Measurements from ENCODE around the gene CHCHD4. TPM values are rescaled to one million over a fixed set of nuclear protein-coding genes. Genes with fewer than 3 reads are reported as not detected.
"Not testable (repeated sequence)": the region's sequence is repeated elsewhere in the genome, so short reads cannot be mapped to it uniquely, and the experiment has no call there.

Gene CHCHD4
- total RNA-seq, 1 experiment from 2014 or later: 26.1 TPM

DNA sequence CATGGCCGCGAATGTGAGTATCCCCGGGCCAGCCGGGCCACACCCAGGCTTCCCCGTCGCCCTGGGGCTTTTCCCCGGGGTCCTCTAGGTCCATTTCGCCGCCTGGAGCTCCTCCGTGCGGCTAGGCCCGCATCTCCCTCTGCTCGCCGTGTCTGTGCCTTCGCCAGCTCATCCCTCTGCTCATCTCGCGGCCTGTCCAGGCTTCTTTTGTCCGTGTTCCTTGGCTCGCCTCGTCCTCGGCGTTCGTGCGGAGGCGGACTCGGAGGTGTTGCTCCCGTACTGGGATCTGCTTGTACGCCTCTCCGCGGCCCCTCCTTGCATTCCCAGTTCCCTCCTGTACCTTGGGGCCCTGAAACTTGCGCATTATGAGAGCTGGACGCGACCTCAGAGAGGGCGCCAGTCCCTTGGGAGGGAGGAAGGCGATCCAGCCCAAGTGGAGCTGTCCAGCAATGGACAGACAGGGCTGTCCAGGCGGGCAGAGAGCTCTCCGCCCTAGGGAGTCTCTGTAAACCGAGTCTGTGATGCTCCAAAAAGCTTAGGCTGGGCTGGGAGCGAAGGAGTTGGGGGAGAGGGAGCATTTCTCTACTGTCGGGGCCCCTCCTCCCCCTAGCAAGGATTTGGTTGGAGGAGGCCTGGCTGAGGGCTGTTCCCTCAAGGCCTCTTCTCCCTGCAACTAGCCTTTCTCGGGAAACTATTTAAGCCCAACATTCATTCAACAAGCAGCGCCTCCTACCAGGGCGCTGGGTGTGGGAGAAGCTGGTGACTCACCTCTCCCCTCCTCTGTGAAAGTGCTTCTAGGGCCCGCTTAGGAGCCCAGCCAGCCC, 735 bp upstream of the CHCHD4 start:
- DNase-seq (ENCODE audit: low spot score): peak; percentile 33
- in situ Hi-C loops (cut with HindIII; ENCODE audit: low sequenced_read_pairs): no loop called here

- DNase-seq (ENCODE audit: low spot score): peak; percentile 69
- in situ Hi-C loops (cut with HindIII; ENCODE audit: low sequenced_read_pairs): no loop called here
These were observed 451 bp downstream of the CHCHD4 start for GRCh38 chr3:14124223-14124614.

- in situ Hi-C loops (cut with HindIII; ENCODE audit: low sequenced_read_pairs): no loop called here
- no peak for DNase-seq (ENCODE audit: low spot score)
These were observed 1.1 kb downstream of the CHCHD4 start for GRCh38 chr3:14123308-14124222.

DNA sequence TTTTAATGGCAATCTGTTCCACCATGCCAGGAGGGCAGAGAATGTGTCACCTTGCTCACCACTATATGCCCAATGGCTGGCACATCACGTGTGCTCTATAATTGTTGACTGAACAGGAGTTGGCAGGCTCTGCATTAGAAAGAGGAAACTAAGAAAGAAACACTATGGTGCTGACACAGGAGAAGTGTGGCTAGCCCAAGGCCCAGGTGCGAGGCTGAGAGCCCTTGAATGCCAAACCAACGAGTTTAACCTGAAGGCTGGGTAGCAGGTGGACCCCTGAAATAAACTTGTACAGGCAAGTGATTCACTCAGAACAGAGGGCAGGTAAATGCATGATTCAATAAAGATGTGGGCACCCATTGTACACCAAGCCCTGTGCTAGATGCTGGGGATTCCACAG, 2.4 kb downstream of the CHCHD4 start:
- in situ Hi-C loops (cut with HindIII; ENCODE audit: low sequenced_read_pairs): no loop called here
- no peak for DNase-seq (ENCODE audit: low spot score)

DNA sequence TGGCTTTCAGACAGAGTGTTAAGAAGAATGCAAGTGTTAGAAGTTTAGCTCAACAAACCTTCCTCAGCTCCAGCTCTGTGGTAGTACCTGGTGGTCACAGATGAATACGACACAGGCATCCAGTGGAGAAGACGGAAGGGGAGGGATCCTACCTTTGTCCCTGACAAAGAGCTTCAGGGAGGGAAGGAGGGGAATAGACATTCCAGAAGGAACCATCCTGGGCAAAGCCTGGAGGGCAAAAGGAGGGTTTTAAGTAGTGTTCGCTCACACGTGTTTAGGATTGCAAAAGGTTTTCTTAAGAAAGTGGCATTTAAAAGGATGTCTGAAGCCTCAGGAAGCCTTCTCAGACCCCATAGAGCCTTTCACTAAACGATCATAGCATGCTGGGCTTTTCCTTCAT, 2.8 kb downstream of the CHCHD4 start:
- in situ Hi-C loops (cut with HindIII; ENCODE audit: low sequenced_read_pairs): no loop called here
- no peak for DNase-seq (ENCODE audit: low spot score)

DNA sequence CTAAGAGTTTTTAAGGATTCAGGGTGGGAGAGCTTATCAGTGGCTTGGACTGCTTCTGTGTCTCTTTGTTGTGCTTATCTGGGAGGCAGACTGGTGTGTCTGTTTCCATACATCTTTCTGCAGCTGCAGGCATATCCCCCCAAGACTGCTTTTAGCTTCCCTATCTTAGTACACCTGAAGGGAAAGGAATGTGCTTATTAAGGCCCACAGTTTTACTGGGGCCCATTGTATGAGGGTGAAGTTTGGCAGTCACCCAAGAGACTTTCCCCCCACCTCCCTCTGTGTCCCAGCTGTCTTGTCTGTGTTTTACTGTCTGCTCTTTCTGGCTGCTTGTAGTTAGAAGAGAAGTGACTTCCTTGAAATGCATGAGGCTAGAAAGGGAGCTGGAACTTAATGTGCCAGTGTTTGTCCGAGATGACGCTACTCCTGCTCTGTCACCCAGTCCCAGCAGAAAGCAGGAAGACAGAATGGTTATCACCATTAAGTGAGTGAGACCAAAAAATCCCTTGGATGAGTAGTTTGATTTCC, 3.7 kb downstream of the CHCHD4 start:
- DNase-seq (ENCODE audit: low spot score); in situ Hi-C loops (cut with HindIII; ENCODE audit: low sequenced_read_pairs): not testable (repeated sequence)

GRCh38 chr3:14120111-14120920, 4.4 kb downstream of the CHCHD4 start:
- in situ Hi-C loops (cut with HindIII; ENCODE audit: low sequenced_read_pairs): no loop called here
- no peak for DNase-seq (ENCODE audit: low spot score)

DNA sequence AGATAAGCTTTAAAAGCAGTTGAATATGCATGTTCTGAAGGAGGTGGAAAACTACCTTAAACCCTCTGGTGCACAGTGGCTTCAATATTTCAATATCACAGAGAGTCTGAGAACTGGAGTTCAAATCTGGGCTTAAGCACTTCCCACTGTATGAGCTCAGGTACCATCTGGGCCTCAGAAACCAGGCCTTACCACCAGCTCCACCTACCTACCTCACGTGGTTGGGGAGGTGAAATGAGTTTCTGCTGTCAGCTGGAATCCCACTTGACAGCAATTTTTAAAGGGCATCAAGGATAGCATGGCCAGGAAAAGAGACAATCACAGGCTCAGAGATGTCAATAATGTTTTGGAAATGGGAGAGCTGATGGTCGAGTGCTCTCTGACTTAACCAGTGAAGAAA, 5.0 kb downstream of the CHCHD4 start:
- in situ Hi-C loops (cut with HindIII; ENCODE audit: low sequenced_read_pairs): no loop called here

GRCh38 chr3:14118400-14119381, 6.0 kb downstream of the CHCHD4 start:
- in situ Hi-C loops (cut with HindIII; ENCODE audit: low sequenced_read_pairs): no loop called here
- no peak for DNase-seq (ENCODE audit: low spot score)

More for the DNA sequence above, 5.0 kb downstream of the CHCHD4 start:
- no peak for DNase-seq (ENCODE audit: low spot score)

- in situ Hi-C loops (cut with HindIII; ENCODE audit: low sequenced_read_pairs): no loop called here
- no peak for DNase-seq (ENCODE audit: low spot score)
These were observed 6.9 kb downstream of the CHCHD4 start for GRCh38 chr3:14117468-14118399.

- no peak for DNase-seq (ENCODE audit: low spot score)
- in situ Hi-C loops (cut with HindIII; ENCODE audit: low sequenced_read_pairs): no loop called here
These were observed 10.6 kb downstream of the CHCHD4 start for GRCh38 chr3:14113965-14114635.

GRCh38 chr3:14110699-14111098, 14.0 kb downstream of the CHCHD4 start:
- in situ Hi-C loops (cut with HindIII; ENCODE audit: low sequenced_read_pairs): no loop called here
- DNase-seq (ENCODE audit: low spot score): no peak

- in situ Hi-C loops (cut with HindIII; ENCODE audit: low sequenced_read_pairs); DNase-seq (ENCODE audit: low spot score): not testable (repeated sequence)
These were observed 14.8 kb downstream of the CHCHD4 start for GRCh38 chr3:14109821-14110220.

DNA sequence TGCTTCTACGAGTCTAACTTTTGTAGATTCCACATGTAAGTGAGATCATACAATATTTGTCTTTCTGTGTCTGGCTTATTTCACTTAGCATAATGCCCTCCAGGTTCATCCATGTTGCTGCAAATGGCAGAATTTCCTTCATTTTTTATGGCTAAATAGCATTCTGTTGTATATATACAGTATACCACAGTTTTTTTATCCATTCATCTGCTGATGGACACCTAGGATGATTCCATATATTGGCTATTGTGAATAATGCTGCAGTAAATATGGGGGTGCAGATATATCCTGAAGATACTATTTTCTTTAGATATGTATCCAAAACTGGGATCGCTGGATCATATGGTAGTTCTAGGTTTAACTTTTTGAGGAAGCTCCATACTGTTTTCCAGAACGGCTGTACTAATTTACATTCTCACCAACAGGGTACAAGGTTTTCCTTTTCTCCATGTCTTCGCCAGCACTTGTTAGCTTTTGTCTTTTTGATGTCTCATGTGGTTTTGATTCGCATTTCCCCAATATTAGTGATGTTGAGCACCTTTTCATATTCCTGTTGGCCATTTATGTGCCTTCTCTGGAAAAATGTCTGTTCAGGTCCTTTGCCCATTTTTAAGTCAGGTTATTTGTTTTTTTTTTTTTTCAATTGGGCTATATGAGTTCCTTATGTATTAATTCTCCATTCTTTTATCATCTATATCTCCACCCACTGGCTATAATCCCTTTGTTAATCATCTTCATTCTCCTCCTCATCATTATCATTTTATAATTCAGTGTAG, 26.9 kb downstream of the CHCHD4 start:
- in situ Hi-C loops (cut with HindIII; ENCODE audit: low sequenced_read_pairs): no loop called here
- DNase-seq (ENCODE audit: low spot score): no peak

GRCh38 chr3:14096742-14097141, 27.9 kb downstream of the CHCHD4 start:
- in situ Hi-C loops (cut with HindIII; ENCODE audit: low sequenced_read_pairs): no loop called here
- DNase-seq (ENCODE audit: low spot score): no peak

DNA sequence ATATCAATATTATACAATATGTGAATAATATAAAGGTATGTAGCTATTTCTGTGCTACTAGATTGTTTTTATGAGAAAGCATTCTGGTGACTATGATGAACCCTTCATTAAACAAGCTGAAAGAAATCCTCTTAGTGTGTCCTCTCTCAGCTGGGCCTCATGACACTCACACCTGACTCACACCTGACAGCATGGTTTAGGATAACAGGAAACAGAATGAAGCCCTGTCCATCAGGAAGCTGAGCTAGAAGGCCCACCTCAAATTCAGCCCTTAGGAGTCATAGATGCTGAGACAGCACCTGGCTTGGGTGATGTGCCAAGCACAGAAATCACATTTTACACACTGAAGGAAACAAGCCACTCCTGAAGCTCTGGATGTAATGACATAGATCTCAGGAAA, 30.8 kb downstream of the CHCHD4 start:
- in situ Hi-C loops (cut with HindIII; ENCODE audit: low sequenced_read_pairs): no loop called here
- no peak for DNase-seq (ENCODE audit: low spot score)

Measured in G401 (cell line).